Astrocyte of the spinal cord (primary cell): ENCODE measurements around the gene PPM1E.

Experiments
- DNase-seq: peaks from one replicate; pipeline ENCODE4 v3.0.0; 2011; ENCODE audit warnings: low read depth, low spot score
- H3K4me3 ChIP-seq: 2 replicates; pipeline ENCODE4 v1.5.1; 2011; ENCODE audit warnings: low read depth, mild to moderate bottlenecking, low read length, moderate library complexity
- in situ Hi-C: cut with HindIII; loops from 2 replicates; pipeline ENCODE4 v1.10.0; 2017; ENCODE audit warnings: low sequenced_read_pairs
- TF ChIP-seq, protein P1 (sequence below): IDR thresholded peaks from 2 replicates; pipeline ENCODE4 v1.5.1; 2012; ENCODE audit warnings: low read depth, mild to moderate bottlenecking, low read length, inconsistent platforms

PPM1E gene

GRCh38 chr17:59027750-59028149 lies 272.1 kb downstream of the PPM1E start:
- no peak overlapping the region for H3K4me3 ChIP-seq
- TF ChIP-seq, protein P1, sequence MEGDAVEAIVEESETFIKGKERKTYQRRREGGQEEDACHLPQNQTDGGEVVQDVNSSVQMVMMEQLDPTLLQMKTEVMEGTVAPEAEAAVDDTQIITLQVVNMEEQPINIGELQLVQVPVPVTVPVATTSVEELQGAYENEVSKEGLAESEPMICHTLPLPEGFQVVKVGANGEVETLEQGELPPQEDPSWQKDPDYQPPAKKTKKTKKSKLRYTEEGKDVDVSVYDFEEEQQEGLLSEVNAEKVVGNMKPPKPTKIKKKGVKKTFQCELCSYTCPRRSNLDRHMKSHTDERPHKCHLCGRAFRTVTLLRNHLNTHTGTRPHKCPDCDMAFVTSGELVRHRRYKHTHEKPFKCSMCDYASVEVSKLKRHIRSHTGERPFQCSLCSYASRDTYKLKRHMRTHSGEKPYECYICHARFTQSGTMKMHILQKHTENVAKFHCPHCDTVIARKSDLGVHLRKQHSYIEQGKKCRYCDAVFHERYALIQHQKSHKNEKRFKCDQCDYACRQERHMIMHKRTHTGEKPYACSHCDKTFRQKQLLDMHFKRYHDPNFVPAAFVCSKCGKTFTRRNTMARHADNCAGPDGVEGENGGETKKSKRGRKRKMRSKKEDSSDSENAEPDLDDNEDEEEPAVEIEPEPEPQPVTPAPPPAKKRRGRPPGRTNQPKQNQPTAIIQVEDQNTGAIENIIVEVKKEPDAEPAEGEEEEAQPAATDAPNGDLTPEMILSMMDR = no peak
- no peak for DNase-seq
- in situ Hi-C loops = no loop called here

DNA sequence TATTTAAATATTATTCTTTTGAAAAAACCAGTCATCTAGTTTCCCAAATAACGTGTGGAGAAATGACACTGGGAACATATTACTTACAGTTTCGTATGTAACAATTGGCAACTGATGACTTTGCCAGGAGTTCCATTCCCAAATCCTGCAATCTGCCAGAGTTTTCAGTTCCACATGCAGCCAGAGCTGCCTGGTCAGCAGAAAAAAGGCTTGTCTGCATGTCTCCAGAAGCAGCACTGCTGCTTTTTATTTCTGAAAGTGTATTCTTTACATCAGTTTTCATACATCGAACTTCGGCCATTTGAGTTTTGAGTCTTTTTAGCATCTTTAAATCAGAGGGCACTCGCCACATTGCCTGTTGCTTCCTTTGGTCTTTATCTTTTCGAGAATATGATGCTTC lies 272.7 kb downstream of the PPM1E start:
- in situ Hi-C loops = no loop called here
- H3K4me3 ChIP-seq = no peak overlapping the region
- DNase-seq = no peak
- TF ChIP-seq, protein P1 = no peak

DNA sequence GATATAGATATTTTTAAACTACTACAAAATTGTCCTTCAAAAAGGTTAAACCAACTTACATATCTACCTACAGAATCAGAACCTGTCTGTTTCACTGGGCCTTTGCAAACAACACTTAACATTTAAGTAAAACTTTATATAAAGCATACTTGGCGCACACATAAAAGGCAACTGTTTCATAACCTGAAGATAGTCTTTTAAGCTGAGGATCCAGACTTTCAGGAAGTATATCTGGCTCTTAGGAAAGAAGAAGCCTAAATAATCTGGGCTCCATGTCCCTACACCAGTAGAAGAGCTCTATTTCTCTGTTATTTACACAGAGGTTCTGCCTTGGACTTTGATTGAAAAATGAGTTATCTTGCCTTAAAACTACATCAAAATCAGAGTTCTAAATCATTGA lies 275.2 kb downstream of the PPM1E start:
- DNase-seq = no peak
- TF ChIP-seq, protein P1 = no peak
- no peak overlapping the region for H3K4me3 ChIP-seq
- in situ Hi-C loops = no loop called here
